SK-N-SH treated with all-trans-retinoic acid at 6 μM for 48 hours (cell line): ENCODE measurements around the gene KRT10.

Source experiments
- ARNTL ChIP-seq: fragments of 450-650 bp; formaldehyde crosslinking; IDR thresholded peaks from 2 replicates; pipeline ENCODE4 v1.5.0; 2020; ENCODE audit warnings: low read depth, mild to moderate bottlenecking, moderate library complexity, borderline replicate concordance
- ISL1 ChIP-seq: fragments of 250-450 bp; sonication (Bioruptor Pico); IDR thresholded peaks from 2 replicates; pipeline ENCODE4 v2.1.2; 2022; ENCODE audit warnings: mild to moderate bottlenecking, moderate library complexity
- PPARA ChIP-seq: fragments of 250-450 bp; sonication (Bioruptor Pico); IDR thresholded peaks from 2 replicates; pipeline ENCODE4 v1.5.0; 2020; ENCODE audit warnings: mild to moderate bottlenecking, borderline replicate concordance
- ZFP30 ChIP-seq: fragments of 450-650 bp; formaldehyde crosslinking; IDR thresholded peaks from 2 replicates; pipeline ENCODE4 v1.5.0; 2022; ENCODE audit warnings: mild to moderate bottlenecking, moderate library complexity
- ZNF565 ChIP-seq: fragments of 450-650 bp; formaldehyde crosslinking; conservative IDR thresholded peaks from 2 replicates; pipeline ENCODE4 v1.5.0; 2020; ENCODE audit warnings: low read depth, mild to moderate bottlenecking, moderate library complexity
- ZNF70 ChIP-seq: fragments of 450-650 bp; formaldehyde crosslinking; IDR thresholded peaks from 2 replicates; pipeline ENCODE4 v1.5.0; 2020; ENCODE audit warnings: mild to moderate bottlenecking, moderate library complexity
- TF ChIP-seq, protein P1 (sequence below): fragments of 250-450 bp; sonication (Bioruptor Pico); IDR thresholded peaks from 2 replicates; pipeline ENCODE4 v1.8.0; 2020; ENCODE audit warnings: mild to moderate bottlenecking, moderate library complexity, borderline replicate concordance
- TF ChIP-seq, protein P2 (sequence below): fragments of 250-450 bp; sonication (Bioruptor Pico); IDR thresholded peaks from 2 replicates; pipeline ENCODE4 v1.5.1; 2021; ENCODE audit warnings: mild to moderate bottlenecking, moderate library complexity

DNA sequence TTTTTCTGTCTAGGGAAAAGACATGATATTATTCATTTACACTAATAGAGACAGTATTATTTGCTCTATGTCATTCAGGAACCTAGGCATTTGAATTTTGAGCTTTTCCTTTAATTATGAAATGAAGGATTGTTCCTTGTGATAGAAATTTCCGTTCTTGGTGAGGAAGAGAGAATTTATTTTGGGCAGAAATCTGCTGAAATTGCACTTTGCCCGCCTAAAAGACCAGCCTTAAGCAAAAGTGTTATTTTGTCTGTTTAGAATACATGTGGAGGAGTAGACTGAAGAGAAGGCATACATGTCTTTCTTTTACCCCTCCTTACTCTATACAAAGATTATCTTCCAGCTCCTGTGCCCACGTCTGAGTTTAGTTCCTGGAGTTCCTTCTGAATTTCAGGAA is 16.8 kb upstream of the KRT10 start:
- no peak for TF ChIP-seq ZNF70 (CRISPR knock-in tag)
- TF ChIP-seq, protein P1, sequence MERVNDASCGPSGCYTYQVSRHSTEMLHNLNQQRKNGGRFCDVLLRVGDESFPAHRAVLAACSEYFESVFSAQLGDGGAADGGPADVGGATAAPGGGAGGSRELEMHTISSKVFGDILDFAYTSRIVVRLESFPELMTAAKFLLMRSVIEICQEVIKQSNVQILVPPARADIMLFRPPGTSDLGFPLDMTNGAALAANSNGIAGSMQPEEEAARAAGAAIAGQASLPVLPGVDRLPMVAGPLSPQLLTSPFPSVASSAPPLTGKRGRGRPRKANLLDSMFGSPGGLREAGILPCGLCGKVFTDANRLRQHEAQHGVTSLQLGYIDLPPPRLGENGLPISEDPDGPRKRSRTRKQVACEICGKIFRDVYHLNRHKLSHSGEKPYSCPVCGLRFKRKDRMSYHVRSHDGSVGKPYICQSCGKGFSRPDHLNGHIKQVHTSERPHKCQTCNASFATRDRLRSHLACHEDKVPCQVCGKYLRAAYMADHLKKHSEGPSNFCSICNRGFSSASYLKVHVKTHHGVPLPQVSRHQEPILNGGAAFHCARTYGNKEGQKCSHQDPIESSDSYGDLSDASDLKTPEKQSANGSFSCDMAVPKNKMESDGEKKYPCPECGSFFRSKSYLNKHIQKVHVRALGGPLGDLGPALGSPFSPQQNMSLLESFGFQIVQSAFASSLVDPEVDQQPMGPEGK = no peak
- TF ChIP-seq ISL1 = no peak
- no peak for TF ChIP-seq ZFP30 (CRISPR knock-in tag)
- TF ChIP-seq, protein P2, sequence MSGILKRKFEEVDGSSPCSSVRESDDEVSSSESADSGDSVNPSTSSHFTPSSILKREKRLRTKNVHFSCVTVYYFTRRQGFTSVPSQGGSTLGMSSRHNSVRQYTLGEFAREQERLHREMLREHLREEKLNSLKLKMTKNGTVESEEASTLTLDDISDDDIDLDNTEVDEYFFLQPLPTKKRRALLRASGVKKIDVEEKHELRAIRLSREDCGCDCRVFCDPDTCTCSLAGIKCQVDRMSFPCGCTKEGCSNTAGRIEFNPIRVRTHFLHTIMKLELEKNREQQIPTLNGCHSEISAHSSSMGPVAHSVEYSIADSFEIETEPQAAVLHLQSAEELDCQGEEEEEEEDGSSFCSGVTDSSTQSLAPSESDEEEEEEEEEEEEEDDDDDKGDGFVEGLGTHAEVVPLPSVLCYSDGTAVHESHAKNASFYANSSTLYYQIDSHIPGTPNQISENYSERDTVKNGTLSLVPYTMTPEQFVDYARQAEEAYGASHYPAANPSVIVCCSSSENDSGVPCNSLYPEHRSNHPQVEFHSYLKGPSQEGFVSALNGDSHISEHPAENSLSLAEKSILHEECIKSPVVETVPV (CRISPR knock-in tag) = no peak
- TF ChIP-seq ARNTL (CRISPR knock-in tag) = no peak
- TF ChIP-seq PPARA (CRISPR knock-in tag) = no peak
- no peak for TF ChIP-seq ZNF565 (CRISPR knock-in tag)
